Cardiac muscle cell (in vitro differentiated cells and primary cell): ENCODE measurements around the gene RNF212B. TPM values are rescaled to one million over a fixed set of nuclear protein-coding genes. Genes with fewer than 3 reads are reported as not detected.

Experiments
- DNase-seq, 2 donors: peaks; one replicate each; pipeline versions ENCODE4 v3.0.0 to v3.0.0-alpha.2; 2010 to 2017; ENCODE audit warnings: low read depth in 1 of 2, low spot score in 1 of 2
- H3K27ac ChIP-seq: fragments of 200-600 bp; sonication (generic); 2 replicates; pipeline ENCODE4 v1.5.1; 2016
- H3K27me3 ChIP-seq: fragments of 200-600 bp; sonication (generic); 2 replicates; pipeline ENCODE4 v1.6.0; 2016; ENCODE audit warnings: control low read depth
- H3K36me3 ChIP-seq: fragments of 200-600 bp; sonication (generic); 2 replicates; pipeline ENCODE4 v1.5.1; 2016; ENCODE audit warnings: control low read depth
- H3K4me1 ChIP-seq: fragments of 200-600 bp; sonication (generic); 2 replicates; pipeline ENCODE4 v1.8.1; 2017; ENCODE audit warnings: low read depth, mild to moderate bottlenecking, mixed run types
- H3K4me3 ChIP-seq: fragments of 200-600 bp; sonication (generic); 2 replicates; pipeline ENCODE4 v1.5.1; 2016; ENCODE audit warnings: mild to moderate bottlenecking
- H3K9me3 ChIP-seq: fragments of 200-600 bp; sonication (generic); 2 replicates; pipeline ENCODE4 v1.5.1; 2017; ENCODE audit warnings: low read depth, mild to moderate bottlenecking, control low read depth
- CTCF ChIP-seq: IDR thresholded peaks from 2 replicates; pipeline ENCODE4 v1.5.1; 2012; ENCODE audit warnings: low read depth, mild to moderate bottlenecking, low read length
- polyA plus RNA-seq: library from polyadenylated mRNA; unstranded; fragments of >200 nt; fragmentation: Nextera tagmentation; extraction: Ambion mirVana; gene quantifications from 2 replicates; pipeline ENCODE4 v1.2.1, GENCODE V29; 2016
- total RNA-seq: library from RNA; depleted of rRNA; stranded (reverse); fragments of >200 nt; gene quantifications from 2 replicates; pipeline ENCODE4 v1.2.3, GENCODE V29; 2016

RNF212B gene
- total and polyA plus RNA-seq, 2 experiments from 2014 or later = not detected

DNA sequence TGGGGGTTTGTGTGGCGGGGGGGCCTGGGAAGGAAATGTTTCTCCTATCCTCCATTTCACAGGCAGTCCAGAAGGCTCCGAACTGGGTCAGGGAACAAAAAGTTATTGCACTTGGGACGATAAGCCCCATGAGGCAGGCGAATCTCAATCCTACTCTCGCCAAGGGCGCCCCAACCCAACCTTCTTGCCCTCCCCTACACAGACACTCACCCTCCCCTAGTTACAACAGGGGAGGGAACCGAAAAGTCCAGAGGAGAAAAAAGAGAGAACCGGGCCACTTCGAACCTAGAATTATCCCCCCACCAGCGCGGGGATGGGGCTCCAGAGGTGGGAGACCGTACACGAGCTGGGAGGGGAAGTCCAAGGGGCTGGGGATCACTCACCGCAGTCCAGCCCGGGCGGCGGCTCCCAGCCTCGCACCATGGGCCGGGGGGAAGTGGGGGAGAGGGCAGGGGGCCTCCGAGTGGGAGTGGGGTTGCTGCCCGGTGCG is 47.8 kb downstream of the RNF212B start:
- H3K4me1 ChIP-seq = peaks cover 11% of the 10 kb centered on the region
- H3K36me3 ChIP-seq = no peaks in the 10 kb centered on the region
- H3K4me3 ChIP-seq = peak overlapping the region; percentile 87
- no peaks in the 10 kb centered on the region for H3K9me3 ChIP-seq
- no peak for DNase-seq
- no peak for TF ChIP-seq CTCF
- peak overlapping the region; percentile 42 for H3K27ac ChIP-seq
- H3K27me3 ChIP-seq = peaks cover 4% of the 10 kb centered on the region

- Histone ChIP-seq H3K27me3 (peaks cover 4% of the 10 kb centered on the region), H3K27ac (peak within 1 kb of the TSS; percentile 67), H3K4me1 (peaks cover 11% of the 10 kb centered on the region), H3K36me3 (no peaks in the 10 kb centered on the region), H3K4me3 (peak within 1 kb of the TSS; percentile 87), H3K9me3 (no peaks in the 10 kb centered on the region)
- peak; percentile 98 to 100 for DNase-seq
- TF ChIP-seq CTCF = peak; percentile 14
Measured at GRCh38 chr14:23286020-23286901, 48.5 kb downstream of the RNF212B start, which contains the start of gene HOMEZ. Gene HOMEZ, minus strand, starts transcription at chr14:23286132. Its CDS starts 180 bp downstream, at chr14:23285952.

- H3K27ac ChIP-seq = peak overlapping the region; percentile 67
- no peak for TF ChIP-seq CTCF
- H3K9me3 ChIP-seq = no peaks in the 10 kb centered on the region
- peaks cover 11% of the 10 kb centered on the region for H3K4me1 ChIP-seq
- H3K4me3 ChIP-seq = peak overlapping the region; percentile 87
- peak in 1 of 2 donors; percentile 30 for DNase-seq
- peaks cover 6% of the 10 kb centered on the region for H3K27me3 ChIP-seq
- no peaks in the 10 kb centered on the region for H3K36me3 ChIP-seq
Measured at GRCh38 chr14:23286902-23287479, 49.3 kb downstream of the RNF212B start.

DNA sequence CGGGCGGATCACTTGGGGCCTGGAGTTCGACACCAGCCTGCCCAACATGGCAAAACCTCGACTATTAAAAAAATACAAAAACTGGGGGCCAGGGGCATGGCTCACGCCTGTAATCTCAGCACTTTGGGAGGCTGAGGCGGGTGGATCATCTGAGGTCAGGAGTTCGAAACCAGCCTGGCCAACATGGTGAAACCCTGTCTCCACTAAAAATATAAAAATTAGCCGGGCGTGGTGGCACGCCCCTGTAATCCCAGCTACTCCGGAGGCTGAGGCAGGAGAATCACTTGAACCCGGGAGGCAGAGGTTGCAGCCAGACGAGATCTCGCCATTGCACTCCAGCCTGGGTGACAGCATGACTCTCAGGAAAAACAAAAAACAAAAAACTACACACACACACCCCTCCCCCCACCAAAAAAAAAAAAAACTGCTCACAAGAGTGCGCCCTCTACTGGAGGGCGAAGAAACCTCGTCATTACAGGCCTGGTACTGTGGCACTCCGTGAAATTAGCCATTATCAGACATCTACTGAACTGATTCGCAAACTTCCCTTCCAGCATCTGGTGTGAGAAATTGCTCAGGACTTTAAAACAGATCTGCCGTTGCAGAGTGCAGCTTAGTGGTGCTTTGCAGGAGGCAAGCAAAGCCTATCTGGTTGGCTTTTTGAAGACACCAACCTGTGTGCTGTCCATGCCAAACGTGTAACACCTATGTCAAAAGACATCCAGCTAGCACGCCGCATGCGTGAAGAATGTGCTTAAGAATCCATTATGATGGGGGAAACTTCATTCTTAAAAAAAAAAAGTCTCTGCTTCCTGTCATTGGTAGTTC is 57.2 kb downstream of the RNF212B start:
- Histone ChIP-seq H3K27ac (no peak overlapping the region), H3K4me3 (no peak overlapping the region), H3K4me1 (peaks cover 17% of the 10 kb centered on the region), H3K27me3 (peaks cover 6% of the 10 kb centered on the region), H3K9me3 (no peaks in the 10 kb centered on the region), H3K36me3 (peaks cover 16% of the 10 kb centered on the region)
- DNase-seq = peak; percentile 70 to 73
- TF ChIP-seq CTCF = peak; percentile 91
